DOHH2 (cell line): ENCODE measurements around the gene MARCO.

ENCODE experiments used
- H3F3A ChIP-seq: fragments of 200-600 bp; sonication (generic), shearing (Covaris generic); 2 replicates; pipeline ENCODE4 v1.6.0; 2016; ENCODE audit warnings: antibody characterized with exemption, mild to moderate bottlenecking; ENCODE audit not compliant: control insufficient read depth, insufficient read depth
- H3K27ac ChIP-seq: fragments of 200-600 bp; sonication (generic); 2 replicates; pipeline ENCODE4 v1.5.1; 2014; ENCODE audit warnings: low read depth, mild to moderate bottlenecking, low read length, moderate library complexity
- H3K27me3 ChIP-seq: fragments of 200-600 bp; sonication (generic); 2 replicates; pipeline ENCODE4 v1.6.1; 2014; ENCODE audit warnings: mild to moderate bottlenecking, low read length, mixed read lengths; ENCODE audit not compliant: control insufficient read depth
- H3K36me3 ChIP-seq: fragments of 200-600 bp; sonication (generic); 2 replicates; pipeline ENCODE4 v1.6.1; 2014; ENCODE audit warnings: mild to moderate bottlenecking, low read length, moderate library complexity, mixed read lengths; ENCODE audit not compliant: control insufficient read depth
- H3K4me1 ChIP-seq: fragments of 200-600 bp; sonication (generic); 2 replicates; pipeline ENCODE4 v1.6.1; 2014; ENCODE audit warnings: mild to moderate bottlenecking, low read length, mixed read lengths; ENCODE audit not compliant: control insufficient read depth
- H3K4me2 ChIP-seq: fragments of 200-600 bp; sonication (generic); 2 replicates; pipeline ENCODE4 v1.6.0; 2014; ENCODE audit warnings: mild to moderate bottlenecking, low read length, moderate library complexity
- H3K4me3 ChIP-seq: fragments of 200-600 bp; sonication (generic); 2 replicates; pipeline ENCODE4 v1.5.1; 2014; ENCODE audit warnings: mild to moderate bottlenecking, low read length, mixed read lengths
- H3K79me2 ChIP-seq: fragments of 200-600 bp; sonication (generic); 2 replicates; pipeline ENCODE4 v1.6.1; 2014; ENCODE audit warnings: mild to moderate bottlenecking, low read length, mixed read lengths; ENCODE audit not compliant: control insufficient read depth
- H3K9me2 ChIP-seq: fragments of 200-600 bp; sonication (generic); replicated peaks from 2 replicates; pipeline ENCODE4 v1.6.1; 2014; ENCODE audit warnings: mild to moderate bottlenecking, low read length, mixed read lengths; ENCODE audit not compliant: control insufficient read depth
- H3K9me3 ChIP-seq: fragments of 200-600 bp; sonication (generic); 2 replicates; pipeline ENCODE4 v1.6.1; 2014; ENCODE audit warnings: antibody characterized with exemption, low read length, mixed read lengths; ENCODE audit not compliant: control insufficient read depth, insufficient read depth
- H4K20me1 ChIP-seq: fragments of 200-600 bp; sonication (generic); 2 replicates; pipeline ENCODE4 v1.6.0; 2014; ENCODE audit warnings: low read depth, mild to moderate bottlenecking, antibody characterized with exemption, low read length, moderate library complexity; ENCODE audit not compliant: control insufficient read depth, insufficient read depth
- CTCF ChIP-seq: fragments of 200-600 bp; sonication (generic); IDR thresholded peaks from one replicate; pipeline ENCODE4 v1.5.1; 2014; ENCODE audit warnings: antibody characterized with exemption, mild to moderate bottlenecking, low read depth, low read length; ENCODE audit not compliant: poor library complexity, severe bottlenecking
- EZH2phosphoT487 ChIP-seq: fragments of 200-600 bp; sonication (generic); IDR thresholded peaks from 2 replicates; pipeline ENCODE4 v1.6.1; 2017; ENCODE audit warnings: borderline replicate concordance, mild to moderate bottlenecking, antibody characterized with exemption, low read length, moderate library complexity, mixed read lengths

The MARCO gene

GRCh38 chr2:119024568-119024967 lies 82.6 kb downstream of the MARCO start:
- Histone ChIP-seq H3K36me3 (no peaks in the 10 kb centered on the region), H3K9me3 (no peaks in the 10 kb centered on the region), H3K9me2 (no peaks in the 10 kb centered on the region), H3K4me3 (no peak overlapping the region), H3K79me2 (no peaks in the 10 kb centered on the region), H3F3A (no peaks in the 10 kb centered on the region), H3K27me3 (no peaks in the 10 kb centered on the region), H3K4me2 (no peak overlapping the region), H3K4me1 (no peaks in the 10 kb centered on the region), H3K27ac (no peak overlapping the region), H4K20me1 (no peaks in the 10 kb centered on the region)
- TF ChIP-seq CTCF: no peak
- TF ChIP-seq EZH2phosphoT487: no peak

GRCh38 chr2:119025013-119025412 lies 83.0 kb downstream of the MARCO start:
- Histone ChIP-seq H3K4me3 (no peak overlapping the region), H3F3A (no peaks in the 10 kb centered on the region), H3K9me2 (no peaks in the 10 kb centered on the region), H3K79me2 (no peaks in the 10 kb centered on the region), H3K4me1 (no peaks in the 10 kb centered on the region), H3K27me3 (no peaks in the 10 kb centered on the region), H3K9me3 (no peaks in the 10 kb centered on the region), H4K20me1 (no peaks in the 10 kb centered on the region), H3K36me3 (no peaks in the 10 kb centered on the region), H3K4me2 (no peak overlapping the region), H3K27ac (no peak overlapping the region)
- no peak for TF ChIP-seq EZH2phosphoT487
- no peak for TF ChIP-seq CTCF

GRCh38 chr2:119025762-119026351 lies 83.9 kb downstream of the MARCO start:
- Histone ChIP-seq H3K4me2 (no peak overlapping the region), H4K20me1 (no peaks in the 10 kb centered on the region), H3K9me2 (no peaks in the 10 kb centered on the region), H3K27ac (no peak overlapping the region), H3K4me1 (no peaks in the 10 kb centered on the region), H3K36me3 (no peaks in the 10 kb centered on the region), H3K4me3 (no peak overlapping the region), H3K9me3 (no peaks in the 10 kb centered on the region), H3K27me3 (no peaks in the 10 kb centered on the region), H3K79me2 (no peaks in the 10 kb centered on the region), H3F3A (no peaks in the 10 kb centered on the region)
- TF ChIP-seq CTCF (no peak), EZH2phosphoT487 (no peak)
